Islet of Langerhans (tissue), 1 donor: ENCODE data around the gene AHNAK.

ENCODE experiments used
- FAIRE-seq: peaks from one replicate; lab custom pipeline; 2011; peaks lifted over from hg19 to GRCh38; lab: Jason Lieb, UNC

AHNAK gene

DNA sequence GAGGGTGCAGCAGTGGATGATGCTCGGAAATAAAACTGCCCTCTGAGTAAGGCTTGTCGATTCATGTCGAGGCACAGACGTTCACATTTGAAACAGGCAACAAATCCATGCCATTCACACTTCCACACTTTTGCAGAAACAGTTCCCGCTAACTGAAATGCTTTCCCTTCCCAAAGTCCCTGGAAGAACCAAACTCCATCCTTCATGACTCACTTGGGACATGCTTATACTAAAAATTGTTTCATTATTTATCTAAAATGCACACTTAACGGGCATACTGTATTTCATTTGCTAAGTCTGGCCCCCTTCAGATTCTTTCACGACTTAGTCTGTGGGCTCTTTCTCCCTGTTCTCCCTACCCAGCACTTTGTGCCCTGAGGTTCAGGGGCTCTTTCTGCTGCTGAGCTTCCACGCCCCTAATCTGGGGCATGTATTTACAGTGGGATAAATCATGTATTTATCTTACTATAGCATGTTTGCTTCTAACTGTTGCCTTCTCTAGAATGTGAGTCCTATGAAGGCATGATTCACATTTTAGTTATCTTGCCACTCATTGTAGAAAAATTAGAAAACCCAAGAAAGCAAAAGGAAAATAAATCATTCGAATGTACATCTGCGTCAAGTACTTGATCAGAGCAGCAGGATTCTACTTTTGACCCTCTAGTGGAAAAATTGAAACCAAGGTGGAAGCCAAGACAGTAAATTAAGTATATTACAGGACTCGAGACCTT lies 115.3 kb downstream of the AHNAK start:
- FAIRE-seq = no peak

DNA sequence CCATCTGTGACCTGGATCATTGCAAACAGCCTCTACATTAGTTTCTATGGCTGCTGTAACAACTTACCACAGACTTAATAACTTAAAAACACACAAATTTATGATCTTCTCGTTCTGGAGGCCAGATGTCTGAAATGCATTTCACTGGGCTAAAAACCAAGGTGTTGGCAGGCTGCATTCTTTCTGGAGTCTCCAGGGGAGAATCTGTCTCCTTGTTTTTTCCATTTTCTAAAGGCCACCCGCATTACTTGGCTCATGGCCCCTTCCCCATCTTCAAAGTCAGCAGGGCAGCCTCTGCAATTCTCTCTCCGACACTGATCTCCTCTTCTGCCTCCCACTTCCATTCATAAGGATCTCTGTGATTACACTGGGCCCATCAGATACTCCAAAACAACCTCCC lies 116.2 kb downstream of the AHNAK start:
- FAIRE-seq = no peak

DNA sequence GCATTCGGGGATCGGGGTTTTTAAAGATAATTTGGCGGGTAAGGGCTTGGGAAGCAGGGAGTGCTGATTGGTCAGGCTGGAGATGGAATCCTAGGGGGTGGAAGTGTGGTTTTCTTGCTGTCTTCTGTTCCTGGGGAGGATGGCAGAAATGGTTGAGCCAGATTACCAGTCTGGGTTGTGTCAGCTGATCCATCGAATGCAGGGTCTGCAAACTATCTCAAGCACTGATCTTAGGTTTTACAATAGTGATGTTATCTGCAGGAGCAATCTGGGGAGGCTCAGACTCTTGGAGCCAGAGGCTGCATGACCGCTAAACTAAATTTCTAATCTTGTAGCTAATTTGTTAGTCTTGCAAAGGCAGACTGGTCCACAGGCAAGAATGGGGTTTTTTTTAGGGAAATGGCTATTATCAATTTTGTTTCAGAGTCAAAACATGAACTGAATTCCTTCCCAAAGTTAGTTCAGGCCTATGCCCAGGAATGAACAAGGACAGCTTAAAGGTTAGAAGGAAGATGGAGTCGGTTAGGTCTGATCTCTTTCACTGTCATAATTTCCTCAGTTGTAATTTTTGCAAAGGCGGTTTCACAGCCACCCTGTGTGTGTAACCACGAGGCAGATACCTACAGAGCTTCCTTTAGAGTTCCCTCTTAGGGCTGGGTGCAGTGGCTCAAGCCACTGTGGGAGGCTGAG lies 117.6 kb downstream of the AHNAK start:
- FAIRE-seq = no peak

DNA sequence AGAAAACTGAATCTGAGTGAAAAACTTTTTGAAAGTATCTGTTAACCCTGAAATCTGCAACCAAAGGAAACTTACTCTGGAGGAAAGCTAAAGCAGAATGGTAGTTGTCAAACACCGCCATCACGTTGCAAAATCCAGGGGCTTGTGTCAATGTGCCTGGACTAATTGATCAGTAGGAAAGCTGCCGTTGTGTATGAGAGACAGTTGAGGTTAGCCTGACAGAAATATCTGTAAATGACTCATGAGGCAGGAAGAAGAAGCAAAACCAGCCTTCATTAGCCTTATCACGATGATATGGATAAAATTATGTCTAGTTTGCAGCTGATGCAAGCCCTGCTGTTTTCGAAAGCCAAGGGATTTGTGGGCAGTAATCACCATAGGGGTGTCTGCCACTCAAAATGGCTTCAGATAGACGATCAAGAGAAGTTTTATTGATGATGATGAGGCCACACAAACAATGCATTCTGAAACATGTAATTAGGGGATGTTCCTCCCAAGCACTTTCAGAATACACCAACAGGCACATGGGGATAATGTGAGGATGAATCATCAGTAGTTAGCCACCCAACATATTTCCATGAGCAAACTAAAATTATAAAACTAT lies 118.9 kb downstream of the AHNAK start:
- no peak for FAIRE-seq

DNA sequence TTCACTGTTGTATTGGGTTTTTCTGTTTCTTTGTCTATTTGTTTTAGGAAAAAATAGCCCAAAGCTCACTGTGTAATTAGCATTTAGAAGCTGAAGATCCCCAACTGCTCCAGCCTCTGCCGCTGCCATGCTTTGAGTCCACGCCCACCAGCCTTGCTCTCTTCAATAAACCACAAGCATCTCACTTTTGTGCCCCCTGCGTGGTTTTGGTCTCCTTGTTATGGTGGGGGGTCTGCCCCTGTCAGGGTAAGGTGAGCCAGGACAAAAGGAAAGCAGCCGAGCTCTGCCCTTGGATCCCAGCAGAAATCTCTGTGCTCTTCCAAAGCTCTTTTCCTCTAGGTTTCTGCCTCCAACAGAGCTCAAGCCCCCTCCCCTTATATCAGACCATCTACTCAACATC lies 123.6 kb downstream of the AHNAK start:
- FAIRE-seq = no peak

DNA sequence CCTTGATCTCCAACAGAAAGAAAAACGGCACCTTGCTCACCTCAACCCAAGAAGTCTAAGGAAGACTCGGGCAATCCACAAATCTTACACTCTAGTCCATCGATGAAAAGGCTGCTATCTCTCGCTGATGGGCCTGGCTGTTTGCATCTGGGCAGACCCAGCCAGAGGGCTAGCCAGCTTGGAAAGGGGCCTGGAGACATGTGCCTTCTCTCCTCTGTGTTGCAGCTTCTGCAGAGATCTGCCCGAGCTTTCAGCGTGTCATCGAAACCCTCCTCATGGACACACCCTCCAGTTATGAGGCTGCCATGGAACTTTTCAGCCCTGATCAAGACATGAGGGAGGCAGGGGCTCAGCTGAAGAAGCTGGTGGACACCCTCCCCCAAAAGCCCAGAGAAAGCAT lies 124.6 kb downstream of the AHNAK start:
- FAIRE-seq = no peak

DNA sequence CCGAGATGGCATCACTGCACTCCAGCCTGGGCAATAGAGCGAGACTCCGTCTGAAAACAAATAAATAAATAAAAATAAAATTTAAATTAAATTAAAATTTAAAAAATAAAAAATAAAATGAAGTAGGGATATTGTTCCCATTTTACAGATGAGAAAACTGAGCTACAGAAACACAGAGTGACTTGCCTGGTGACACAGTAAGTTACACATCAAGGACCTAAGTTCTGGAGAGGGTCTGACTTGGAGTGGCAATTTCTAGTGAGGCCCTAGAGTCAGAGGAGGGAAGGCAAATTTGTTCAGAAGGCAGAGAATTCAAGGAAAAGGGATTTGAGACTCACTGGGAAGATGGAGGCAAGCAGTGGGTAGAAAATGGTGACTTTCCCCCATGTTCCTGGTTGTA lies 125.7 kb downstream of the AHNAK start:
- no peak for FAIRE-seq

DNA sequence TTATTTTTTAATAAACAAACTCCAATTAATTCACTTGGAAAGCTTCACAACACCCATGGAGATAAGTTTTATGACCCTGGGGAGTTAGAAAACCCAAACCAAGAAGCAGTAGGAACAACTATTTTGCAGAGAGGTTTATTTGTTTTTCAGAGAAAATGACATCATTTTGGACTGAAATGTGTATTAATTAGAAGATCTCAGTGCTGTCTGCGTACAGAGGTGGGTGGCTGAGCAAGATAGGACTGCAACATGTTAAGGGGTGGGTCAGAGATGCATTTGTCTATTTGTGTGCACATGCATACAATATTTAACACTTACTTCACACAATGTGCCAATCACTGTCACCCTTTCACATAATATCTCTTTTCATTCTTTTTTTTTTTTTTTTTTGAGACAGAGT lies 126.7 kb downstream of the AHNAK start:
- no peak for FAIRE-seq

DNA sequence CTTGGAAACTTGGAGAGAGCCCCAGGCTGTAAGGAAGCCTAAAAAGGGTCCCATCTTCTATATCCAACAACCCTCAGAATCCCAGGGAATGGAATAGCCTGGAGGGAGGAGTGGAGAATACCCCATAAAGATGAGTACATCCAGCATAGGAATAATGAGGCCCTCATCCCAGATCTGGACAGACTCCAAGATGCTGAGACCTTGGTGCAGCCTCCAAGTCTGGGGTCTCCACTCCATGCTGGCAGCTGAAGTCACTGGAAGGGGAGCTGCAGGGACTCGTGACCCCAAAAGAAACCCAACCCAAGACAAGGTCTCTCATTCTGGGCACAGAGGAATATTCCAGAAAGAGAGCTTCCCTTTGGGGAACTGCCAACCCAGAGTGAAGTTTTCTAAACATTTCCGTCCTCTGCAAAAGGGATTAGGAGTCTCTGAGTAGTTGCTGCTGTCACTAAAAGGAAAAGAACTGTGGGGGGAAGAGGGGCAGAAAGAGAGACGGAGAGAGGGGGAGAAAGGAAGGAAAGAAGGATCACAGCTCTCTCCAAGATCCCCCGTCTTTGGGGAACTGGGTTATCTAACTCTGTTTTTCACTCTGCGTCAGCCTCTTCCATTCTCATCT lies 127.2 kb downstream of the AHNAK start:
- no peak for FAIRE-seq

DNA sequence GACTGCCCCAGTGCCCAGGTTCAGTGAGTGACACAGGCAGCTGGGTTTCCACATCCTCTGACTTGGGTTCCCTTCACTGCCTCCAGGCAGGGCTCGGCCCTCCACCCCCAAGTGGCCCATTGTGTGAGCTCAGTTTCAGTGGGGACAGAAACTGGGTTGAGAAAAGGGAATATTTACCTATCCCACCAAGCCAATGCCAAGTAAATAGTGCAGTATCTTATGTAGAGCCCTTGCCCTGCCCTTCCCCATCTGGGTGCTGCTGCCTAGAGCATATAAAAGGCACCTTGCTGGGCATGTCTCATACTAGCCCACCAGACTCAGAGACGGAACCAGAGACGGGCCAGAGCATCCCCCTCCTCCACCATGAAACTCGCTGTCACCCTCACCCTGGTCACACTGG lies 127.9 kb downstream of the AHNAK start, which contains the start of gene SCGB1A1:
Gene SCGB1A1 (plus strand): TSS at position 301 of the 400 bp plus-strand sequence. CDS start 63 bp downstream, at position 364.
- no peak for FAIRE-seq

DNA sequence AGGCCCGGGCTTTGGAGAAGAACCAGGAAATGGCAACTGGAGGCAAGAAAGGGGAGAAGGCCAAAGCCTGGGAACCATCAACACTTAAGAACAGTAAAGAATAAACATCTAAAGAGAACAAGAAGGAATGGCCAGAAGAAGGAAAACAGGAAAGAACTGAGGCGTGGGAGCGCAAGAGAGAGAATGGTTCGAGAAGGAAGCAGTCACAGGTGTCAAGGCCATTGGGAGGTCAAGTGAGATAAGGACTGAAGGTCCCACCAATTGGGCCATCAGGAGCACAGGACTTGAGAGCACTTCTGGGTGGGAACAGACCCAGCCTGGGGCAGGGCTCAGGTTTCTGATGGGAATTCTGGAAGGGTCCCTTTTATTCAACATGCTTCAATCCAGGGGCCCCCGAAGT lies 128.5 kb downstream of the AHNAK start:
- no peak for FAIRE-seq

DNA sequence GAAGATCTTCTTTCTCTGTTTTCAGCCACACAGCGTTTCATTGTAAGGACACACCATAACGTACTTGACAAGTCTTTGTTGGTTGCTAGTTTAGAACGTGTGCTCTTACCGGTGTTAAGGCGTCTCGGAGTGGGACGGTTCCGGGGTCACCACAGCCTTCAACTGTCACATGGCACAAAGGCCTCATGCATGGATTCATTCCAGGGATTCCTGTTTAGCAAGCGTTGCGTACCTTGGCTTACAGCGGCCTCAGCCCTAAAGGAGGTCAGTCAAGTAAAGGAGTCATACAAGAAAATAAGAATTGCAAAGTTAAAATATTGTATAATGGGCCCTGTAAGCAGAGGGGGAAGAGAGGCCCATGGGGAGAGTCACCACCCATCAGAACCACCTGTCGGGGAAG lies 130.0 kb downstream of the AHNAK start:
- no peak for FAIRE-seq

DNA sequence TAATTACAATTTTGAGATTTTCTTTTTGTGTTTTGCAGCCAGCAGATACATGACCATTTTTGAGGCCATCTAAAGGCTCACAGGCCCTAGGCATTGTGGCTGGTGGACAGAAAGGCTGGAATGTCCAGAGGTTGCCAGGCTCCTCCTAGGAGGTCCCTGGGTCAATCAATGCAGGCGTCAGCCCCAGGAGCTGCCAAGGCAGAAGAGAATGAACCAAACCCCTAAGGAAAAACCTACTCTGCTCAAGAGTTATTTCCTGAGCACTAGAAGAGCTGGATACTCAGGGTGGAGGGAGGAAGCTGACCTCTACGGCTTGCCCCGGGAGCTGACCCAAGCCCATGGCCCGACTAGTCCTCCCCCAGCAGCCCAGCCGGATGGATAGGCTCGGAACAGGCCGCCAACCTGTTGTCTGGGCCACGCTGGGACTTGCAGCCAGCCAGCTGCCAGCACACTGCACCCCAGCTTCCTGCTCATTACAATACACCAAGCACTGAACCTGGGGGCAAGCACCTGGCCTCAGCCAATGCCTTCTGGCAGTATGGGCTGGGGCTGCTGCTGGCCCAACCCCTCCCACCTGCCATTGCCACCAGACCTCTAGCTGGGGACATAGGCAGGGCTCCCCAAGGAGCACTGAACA lies 133.4 kb downstream of the AHNAK start:
- no peak for FAIRE-seq

DNA sequence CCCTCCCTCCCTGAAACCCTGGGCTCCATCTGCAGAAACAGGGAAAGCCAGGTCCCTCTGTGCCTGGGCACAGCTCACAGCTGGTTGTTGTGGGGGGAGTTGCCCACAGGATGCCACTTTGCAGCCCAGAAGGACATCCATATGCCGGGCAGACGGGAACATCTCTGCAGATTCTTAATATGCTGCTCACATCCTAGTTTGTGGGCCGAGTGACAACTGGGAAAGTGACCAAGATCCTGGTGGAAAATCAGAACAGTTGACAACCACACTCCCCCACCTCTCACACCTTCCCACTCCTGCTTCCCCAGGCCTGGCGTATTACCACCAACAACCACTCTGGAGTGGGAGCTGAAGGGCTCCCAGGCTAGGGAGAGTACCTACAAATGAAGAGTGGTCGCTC lies 135.1 kb downstream of the AHNAK start:
- FAIRE-seq = no peak

DNA sequence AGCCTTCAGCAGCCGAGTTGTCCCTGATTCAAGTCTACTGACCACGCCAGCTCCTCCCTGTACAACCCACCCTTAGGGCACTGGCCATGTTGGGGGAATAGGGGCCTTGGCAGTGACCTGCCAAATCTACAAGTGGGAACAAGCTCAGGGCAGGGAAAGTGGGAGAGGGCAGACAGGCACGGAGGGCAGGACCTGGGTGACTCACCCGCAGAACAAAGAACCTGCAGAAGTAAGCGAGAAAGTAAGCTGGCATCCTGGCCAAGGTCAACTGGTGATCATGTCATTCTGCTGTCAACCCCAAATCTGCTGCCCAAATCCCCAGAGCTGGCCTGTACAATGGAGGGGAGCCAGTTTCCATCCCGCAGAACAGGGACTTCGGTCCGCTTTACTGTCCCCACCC lies 135.6 kb downstream of the AHNAK start:
- no peak for FAIRE-seq

DNA sequence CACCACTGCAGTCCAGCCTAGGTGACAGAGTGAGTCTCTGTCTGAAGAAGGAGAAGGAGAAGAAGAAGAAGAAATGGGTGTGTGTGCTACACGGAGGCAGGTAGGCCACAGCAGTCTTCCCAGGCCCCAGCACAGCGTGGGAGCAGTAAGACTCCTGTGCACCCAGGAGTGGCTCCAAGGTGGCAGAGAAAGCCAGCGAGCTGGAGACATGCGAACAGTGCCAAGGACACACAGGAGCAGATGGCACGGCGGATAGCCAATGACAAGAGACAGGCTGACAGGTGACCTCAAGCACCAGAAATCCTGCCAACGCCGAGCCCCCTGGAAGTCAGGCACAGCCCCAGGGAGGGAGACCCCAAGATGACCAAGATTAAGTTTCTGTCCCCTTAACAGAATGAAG lies 136.8 kb downstream of the AHNAK start:
- FAIRE-seq = no peak

DNA sequence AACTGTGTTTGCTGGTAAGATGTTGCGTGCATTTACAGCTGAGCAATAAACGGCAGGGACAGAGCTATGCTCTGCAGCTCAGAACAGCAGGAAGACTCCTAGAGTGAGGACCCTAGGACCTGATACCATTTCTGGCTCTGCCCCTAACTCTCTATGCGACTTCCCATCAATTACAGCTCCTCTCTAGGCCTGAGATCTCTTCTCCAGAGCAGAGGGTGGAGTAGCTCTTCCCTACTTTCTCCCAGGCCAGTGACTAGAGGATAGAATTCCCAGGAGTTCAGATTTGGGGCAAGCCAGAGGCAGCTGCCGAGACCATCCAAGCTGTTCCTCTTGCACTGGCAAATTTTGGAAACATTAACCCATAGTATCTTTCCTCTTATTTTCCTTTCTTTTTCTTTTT lies 140.6 kb downstream of the AHNAK start:
- no peak for FAIRE-seq

DNA sequence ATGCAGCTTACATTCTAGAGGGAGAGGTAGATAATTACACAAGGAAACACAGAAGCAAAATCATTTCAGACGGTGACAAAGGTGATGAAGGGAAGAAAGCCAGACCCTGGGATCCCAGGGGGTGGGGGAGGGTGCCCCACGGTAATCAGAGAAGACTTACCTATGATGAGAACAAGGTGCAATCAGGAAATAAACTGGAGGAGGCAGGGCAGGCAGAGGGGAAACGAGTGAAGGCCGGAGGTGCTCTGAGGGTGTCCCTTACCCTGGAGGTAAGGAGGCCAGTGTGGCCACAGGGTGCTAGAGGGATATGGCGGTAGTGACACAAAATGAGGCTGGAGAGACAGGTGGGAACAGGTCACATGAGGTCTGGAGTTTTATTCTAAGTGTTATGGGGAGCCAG lies 141.7 kb downstream of the AHNAK start:
- no peak for FAIRE-seq

DNA sequence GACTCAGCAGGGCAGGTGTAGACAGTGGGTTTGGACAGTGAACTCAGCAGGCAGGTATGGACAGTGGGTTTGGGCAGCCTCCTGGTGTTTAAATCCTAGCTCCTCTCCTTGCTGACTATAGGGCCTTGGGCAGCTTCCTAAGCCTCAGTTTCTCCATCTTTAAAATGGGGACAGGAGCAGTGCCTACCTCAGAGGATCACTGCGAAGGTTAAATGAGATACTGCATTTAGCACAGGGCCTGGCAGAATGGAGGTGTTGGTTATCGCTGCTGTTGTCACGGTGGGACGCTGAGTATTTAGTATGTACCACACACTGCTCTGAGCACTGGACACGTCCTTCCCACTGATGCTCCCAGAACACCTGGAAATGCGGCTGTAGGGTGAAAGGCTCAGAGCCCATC lies 142.2 kb downstream of the AHNAK start:
- FAIRE-seq = no peak

DNA sequence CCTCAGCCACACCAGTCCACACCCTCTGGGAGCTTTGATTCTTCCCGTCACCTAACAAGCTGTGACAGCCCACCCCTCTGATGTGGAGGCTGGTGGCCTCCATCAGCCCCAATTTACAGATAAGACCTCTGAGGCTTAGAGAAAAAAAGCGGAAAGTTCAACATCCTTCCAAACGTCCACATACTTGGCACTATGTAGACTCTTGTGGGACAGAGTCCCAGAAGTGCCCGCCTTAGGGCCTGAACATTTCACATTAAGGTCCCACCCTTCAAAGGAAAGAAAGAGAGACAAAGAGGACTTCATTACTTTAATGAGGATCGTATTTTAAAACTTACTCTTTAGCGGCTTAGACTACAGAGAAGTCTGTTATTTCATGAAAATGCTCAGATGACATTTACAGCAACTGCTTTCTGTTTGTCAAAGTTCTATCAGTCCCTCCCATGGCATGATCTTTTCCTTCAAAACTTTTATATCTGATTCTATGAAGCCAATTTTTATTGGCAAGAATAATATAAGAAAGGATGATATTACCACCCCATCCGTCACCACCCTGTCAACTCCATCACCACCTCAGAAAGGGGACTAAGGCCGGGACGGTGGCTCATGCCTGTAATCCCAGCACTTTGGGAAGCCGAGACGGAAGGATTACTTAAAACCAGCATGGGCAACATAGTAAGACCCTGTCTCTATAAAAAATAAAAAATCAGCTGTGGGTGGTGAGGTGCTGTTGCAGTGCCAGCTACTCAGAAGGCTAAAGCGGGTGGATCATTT lies 143.5 kb downstream of the AHNAK start:
- no peak for FAIRE-seq

DNA sequence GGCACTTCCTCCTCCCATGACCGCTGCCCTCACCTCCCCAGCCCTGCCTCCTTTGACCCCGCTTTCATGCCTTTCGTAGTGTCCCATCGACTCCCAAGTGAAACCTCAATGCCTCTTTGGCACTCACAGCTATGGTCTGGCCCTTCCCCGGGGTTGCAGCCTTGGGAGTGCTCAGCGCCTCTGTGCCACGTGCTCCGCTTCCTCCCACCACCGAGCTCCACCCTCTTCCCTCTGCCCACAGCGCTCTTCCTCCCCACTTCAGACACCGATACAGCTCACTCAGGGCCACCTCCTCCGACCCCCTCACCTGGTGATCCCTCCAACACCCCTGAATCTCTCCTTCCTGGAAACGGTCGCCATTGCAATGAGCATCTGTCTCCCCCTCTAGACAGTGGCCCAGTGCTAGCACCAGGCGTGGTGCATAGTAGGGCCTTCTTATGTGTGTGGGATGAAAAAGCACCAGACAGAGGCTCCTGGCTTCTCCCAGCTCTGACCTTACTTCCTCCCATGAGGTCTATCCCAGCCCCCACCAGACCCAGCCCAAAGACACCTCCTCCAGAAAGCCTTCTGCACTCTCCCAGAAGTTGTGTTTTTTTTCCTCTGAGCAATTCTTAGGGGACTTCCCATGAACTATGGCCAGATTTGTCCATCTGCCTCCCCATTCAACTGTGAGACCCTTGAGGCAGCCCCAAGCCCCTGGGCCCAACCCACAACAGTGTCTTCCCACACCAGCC lies 144.2 kb downstream of the AHNAK start:
- FAIRE-seq = no peak
